H1 (cell line): Measurements from ENCODE around the gene CHD2. TPM values are rescaled to one million over a fixed set of nuclear protein-coding genes. Genes with fewer than 3 reads are reported as not detected.

Experiments used
- ASH2L ChIP-seq: fragments of 200-600, 300-600 bp; sonication (generic); IDR thresholded peaks from one replicate; pipeline ENCODE4 v1.7.1; 2017; ENCODE audit warnings: low read length
- EGR1 ChIP-seq: IDR thresholded peaks from 2 replicates; pipeline ENCODE4 v1.6.1; 2011; ENCODE audit warnings: low read depth, low read length, borderline replicate concordance
- KDM5A ChIP-seq: fragments of 200-600 bp; IDR thresholded peaks from 2 replicates; pipeline ENCODE4 v1.7.1; 2012; ENCODE audit warnings: mild to moderate bottlenecking, low read length, inconsistent platforms, mixed read lengths
- POU5F1 ChIP-seq: IDR thresholded peaks from 2 replicates; pipeline ENCODE4 v1.6.1; 2011; ENCODE audit warnings: low read depth, mild to moderate bottlenecking, low read length, moderate library complexity
- SP2 ChIP-seq: IDR thresholded peaks from 2 replicates; pipeline ENCODE4 v1.6.1; 2012; ENCODE audit warnings: mild to moderate bottlenecking, low read length, inconsistent platforms
- polyA plus RNA-seq, 7 experiments: library from polyadenylated mRNA; depleted of rRNA in 3 of 7; stranded (reverse) in 5 of 7; unstranded in 2 of 7; fragments of >200 nt in 5 of 7; fragments of 200-250 nt in 2 of 7; gene quantifications; 1 replicate in 5 of 7; 2 replicates in 1 of 7; 4 replicates in 1 of 7; pipeline versions ENCODE4 v1.2.1 to v1.2.3, GENCODE V29; 2011 to 2013; ENCODE audit warnings: missing spikeins in 2 of 7, mixed read lengths in 2 of 7
- total RNA-seq: library from RNA; stranded (reverse); fragmentation: NEBNext Ultra II Directional; extraction: Animal tissue kit (Norgen Biotek cat#: 25700); gene quantifications from 2 replicates; pipeline ENCODE4 v1.2.1, GENCODE V29; 2021

The CHD2 gene
- total and polyA plus RNA-seq, 2 of the 8 experiments (the other 6 are each of a cell fraction or from before 2014, with no cell fraction given): 28.8 to 70.0 TPM

GRCh38 chr15:92934716-92935115 lies 34.6 kb downstream of the CHD2 start (continued):
- no peak for TF ChIP-seq EGR1
- no peak for TF ChIP-seq SP2
- TF ChIP-seq POU5F1: no peak
- no peak for TF ChIP-seq ASH2L
- TF ChIP-seq KDM5A: no peak
